SK-N-SH treated with all-trans-retinoic acid at 6 μM for 48 hours (cell line): Measurements from ENCODE around the gene TREH.

ENCODE experiments used
- ARNTL ChIP-seq: fragments of 450-650 bp; formaldehyde crosslinking; IDR thresholded peaks from 2 replicates; pipeline ENCODE4 v1.5.0; 2020; ENCODE audit warnings: low read depth, mild to moderate bottlenecking, moderate library complexity, borderline replicate concordance
- GLIS3 ChIP-seq: fragments of 250-450 bp; sonication (Bioruptor Pico); IDR thresholded peaks from 2 replicates; pipeline ENCODE4 v1.5.0; 2020; ENCODE audit warnings: mild to moderate bottlenecking, moderate library complexity
- ISL1 ChIP-seq: fragments of 250-450 bp; sonication (Bioruptor Pico); IDR thresholded peaks from 2 replicates; pipeline ENCODE4 v2.1.2; 2022; ENCODE audit warnings: mild to moderate bottlenecking, moderate library complexity
- POU6F1 ChIP-seq: fragments of 250-450 bp; sonication (Bioruptor Pico); IDR thresholded peaks from 2 replicates; pipeline ENCODE4 v1.8.0; 2021; ENCODE audit warnings: low read depth, mild to moderate bottlenecking, moderate library complexity, borderline replicate concordance
- TOX ChIP-seq: fragments of 250-450 bp; sonication (Bioruptor Pico); IDR thresholded peaks from 2 replicates; pipeline ENCODE4 v1.8.0; 2021; ENCODE audit warnings: mild to moderate bottlenecking, moderate library complexity, borderline replicate concordance
- ZC3H10 ChIP-seq: fragments of 250-450 bp; sonication (Bioruptor Pico); IDR thresholded peaks from 2 replicates; pipeline ENCODE4 v1.5.1; 2021; ENCODE audit warnings: mild to moderate bottlenecking, moderate library complexity
- ZFP3 ChIP-seq: fragments of 250-450 bp; sonication (Bioruptor Pico); IDR thresholded peaks from 2 replicates; pipeline ENCODE4 v1.5.0; 2020; ENCODE audit warnings: mild to moderate bottlenecking, moderate library complexity
- ZFP30 ChIP-seq: fragments of 450-650 bp; formaldehyde crosslinking; IDR thresholded peaks from 2 replicates; pipeline ENCODE4 v1.5.0; 2022; ENCODE audit warnings: mild to moderate bottlenecking, moderate library complexity
- ZNF70 ChIP-seq: fragments of 450-650 bp; formaldehyde crosslinking; IDR thresholded peaks from 2 replicates; pipeline ENCODE4 v1.5.0; 2020; ENCODE audit warnings: mild to moderate bottlenecking, moderate library complexity
- ZNF8 ChIP-seq: fragments of 450-650 bp; formaldehyde crosslinking; IDR thresholded peaks from 2 replicates; pipeline ENCODE4 v1.5.0; 2020; ENCODE audit warnings: mild to moderate bottlenecking, moderate library complexity
- TF ChIP-seq, protein P1 (sequence below): fragments of 250-450 bp; sonication (Bioruptor Pico); IDR thresholded peaks from 2 replicates; pipeline ENCODE4 v1.8.0; 2020; ENCODE audit warnings: mild to moderate bottlenecking, moderate library complexity, borderline replicate concordance

DNA sequence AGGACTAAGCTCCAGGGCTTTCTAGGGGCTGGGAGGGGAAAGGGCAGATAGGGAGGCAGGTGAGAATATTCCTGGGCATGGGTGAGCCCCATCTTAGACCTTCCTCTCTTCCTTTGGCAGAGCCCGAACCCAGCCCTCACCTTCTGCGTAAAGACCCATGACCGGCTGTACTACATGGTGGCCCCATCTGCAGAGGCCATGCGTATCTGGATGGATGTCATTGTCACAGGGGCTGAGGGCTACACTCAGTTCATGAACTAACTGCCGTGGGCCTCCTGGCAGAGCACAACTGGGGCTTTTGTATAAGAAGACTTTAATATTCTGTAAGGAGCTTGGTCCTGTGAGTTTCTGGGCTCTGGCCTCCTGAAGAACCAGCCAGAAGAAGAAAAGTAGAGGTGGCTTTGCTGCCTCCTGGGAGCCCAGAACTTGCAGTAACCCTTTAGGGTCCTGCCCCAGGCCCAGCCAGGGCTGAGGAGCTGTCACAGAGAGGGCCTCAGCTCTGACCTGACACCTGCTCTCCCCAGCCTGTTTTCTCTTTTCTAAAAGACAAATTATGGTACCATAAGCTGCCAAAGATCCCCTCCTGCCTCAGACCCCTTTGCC lies 22.8 kb downstream of the TREH start:
- TF ChIP-seq ARNTL (CRISPR knock-in tag) (no peak), ZFP3 (CRISPR knock-in tag) (no peak), POU6F1 (CRISPR knock-in tag) (no peak), ISL1 (CRISPR knock-in tag) (no peak), ZNF70 (CRISPR knock-in tag) (no peak), GLIS3 (no peak), TOX (CRISPR knock-in tag) (no peak), ZC3H10 (no peak), ZNF8 (CRISPR knock-in tag) (no peak), ZFP30 (CRISPR knock-in tag) (no peak)
- TF ChIP-seq, protein P1, sequence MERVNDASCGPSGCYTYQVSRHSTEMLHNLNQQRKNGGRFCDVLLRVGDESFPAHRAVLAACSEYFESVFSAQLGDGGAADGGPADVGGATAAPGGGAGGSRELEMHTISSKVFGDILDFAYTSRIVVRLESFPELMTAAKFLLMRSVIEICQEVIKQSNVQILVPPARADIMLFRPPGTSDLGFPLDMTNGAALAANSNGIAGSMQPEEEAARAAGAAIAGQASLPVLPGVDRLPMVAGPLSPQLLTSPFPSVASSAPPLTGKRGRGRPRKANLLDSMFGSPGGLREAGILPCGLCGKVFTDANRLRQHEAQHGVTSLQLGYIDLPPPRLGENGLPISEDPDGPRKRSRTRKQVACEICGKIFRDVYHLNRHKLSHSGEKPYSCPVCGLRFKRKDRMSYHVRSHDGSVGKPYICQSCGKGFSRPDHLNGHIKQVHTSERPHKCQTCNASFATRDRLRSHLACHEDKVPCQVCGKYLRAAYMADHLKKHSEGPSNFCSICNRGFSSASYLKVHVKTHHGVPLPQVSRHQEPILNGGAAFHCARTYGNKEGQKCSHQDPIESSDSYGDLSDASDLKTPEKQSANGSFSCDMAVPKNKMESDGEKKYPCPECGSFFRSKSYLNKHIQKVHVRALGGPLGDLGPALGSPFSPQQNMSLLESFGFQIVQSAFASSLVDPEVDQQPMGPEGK: no peak
